ENCODE data around the gene RRAGD. TPM values are rescaled to one million over a fixed set of nuclear protein-coding genes. Genes with fewer than 3 reads are reported as not detected.
A peak's percentile ranks its signal among the peaks of the same experiment; 100 is the strongest.

The RRAGD gene
- total and polyA plus RNA-seq, 5 experiments from 2014 or later = 1.1 to 3.9 (median 2.8) TPM

- peaks cover 41 to 78% (median 69%) of the 10 kb centered on the region in 4 donors for H3K4me1 Mint-ChIP-seq
- ATAC-seq (peak in 1 of 2 donors; percentile 28), DNase-seq (peak in 2 of 10 donors; percentile 34 to 37)
- H3K36me3 Mint-ChIP-seq = no peaks in the 10 kb centered on the region
- H3K27ac Mint-ChIP-seq = peak overlapping the region; percentile 95 to 99 (median 97)
- POLR2A ChIA-PET = interaction anchor here (0.6 to 5.9 kb wide), 8 partner anchors 8 to 474 kb away, joined by 3 to 50 read pairs (median 4); partner anchors contain the start of genes PNRC1 and RNGTT
- peak overlapping the region; percentile 89 to 99 (median 96) for H3K4me3 Mint-ChIP-seq
- no peaks in the 10 kb centered on the region for H3K27me3 Mint-ChIP-seq
- H3K9me3 Mint-ChIP-seq = no peaks in the 10 kb centered on the region
Measured at GRCh38 chr6:89350281-89350966, 61.6 kb downstream of the RRAGD start.

- H3K9me3 Mint-ChIP-seq = no peaks in the 10 kb centered on the region
- H3K27ac Mint-ChIP-seq = peak overlapping the region in 8 of 10 donors; percentile 16 to 99 (median 96)
- DNase-seq (no peak), ATAC-seq (no peak)
- H3K27me3 Mint-ChIP-seq = no peaks in the 10 kb centered on the region
- peaks cover 46 to 76% (median 68%) of the 10 kb centered on the region in 4 donors for H3K4me1 Mint-ChIP-seq
- POLR2A ChIA-PET = interaction anchor here (5.9 kb wide), 1 partner anchor 268 kb away, joined by 50 read pairs; the partner anchor contains the start of gene PNRC1
- H3K36me3 Mint-ChIP-seq = no peaks in the 10 kb centered on the region
- H3K4me3 Mint-ChIP-seq = peak overlapping the region in 1 of 10 donors; percentile 6
Measured at GRCh38 chr6:89348372-89348771, 63.7 kb downstream of the RRAGD start.

- Mint-ChIP-seq H3K36me3 (no peaks in the 10 kb centered on the region), H3K9me3 (no peaks in the 10 kb centered on the region), H3K4me1 (peaks cover 45 to 74% (median 66%) of the 10 kb centered on the region in 4 donors), H3K27ac (peak overlapping the region; percentile 16 to 98 (median 71)), H3K4me3 (no peak overlapping the region), H3K27me3 (no peaks in the 10 kb centered on the region)
- no peak for DNase-seq
- ATAC-seq = no peak
- POLR2A ChIA-PET = interaction anchor here (1.0 kb wide), 2 partner anchors 8 to 385 kb away, joined by 3 read pairs; partner anchors contain the start of gene RNGTT
Measured at GRCh38 chr6:89347825-89348224, 64.2 kb downstream of the RRAGD start.

GRCh38 chr6:89346433-89346832 is 65.6 kb downstream of the RRAGD start:
- Mint-ChIP-seq H3K4me1 (peaks cover 42 to 68% (median 59%) of the 10 kb centered on the region in 4 donors), H3K27ac (peak overlapping the region in 6 of 10 donors; percentile 17 to 81 (median 53)), H3K4me3 (no peak overlapping the region), H3K27me3 (no peaks in the 10 kb centered on the region), H3K9me3 (no peaks in the 10 kb centered on the region), H3K36me3 (peaks cover 0 to 9% (median 8%) of the 10 kb centered on the region in 3 donors)
- DNase-seq (no peak), ATAC-seq (no peak)
- POLR2A ChIA-PET = interaction anchor here (0.5 kb wide), 1 partner anchor 253 kb away, joined by 5 read pairs; no protein-coding TSS in a partner anchor

GRCh38 chr6:89339565-89339964 is 72.5 kb downstream of the RRAGD start:
- ATAC-seq (no peak), DNase-seq (no peak)
- Mint-ChIP-seq H3K36me3 (peaks cover 0 to 61% (median 40%) of the 10 kb centered on the region in 3 donors), H3K27ac (peak overlapping the region in 2 of 10 donors; percentile 49 to 67), H3K9me3 (no peaks in the 10 kb centered on the region), H3K4me1 (peaks cover 10 to 13% (median 11%) of the 10 kb centered on the region in 4 donors), H3K4me3 (no peak overlapping the region), H3K27me3 (no peaks in the 10 kb centered on the region)
- POLR2A ChIA-PET = interaction anchor here (0.7 kb wide), 1 partner anchor 124 kb away, joined by 3 read pairs; no protein-coding TSS in a partner anchor

- POLR2A ChIA-PET = no interaction called here
- Mint-ChIP-seq H3K27me3 (no peaks in the 10 kb centered on the region), H3K4me3 (no peak overlapping the region), H3K4me1 (peaks cover 0 to 4% (median 3%) of the 10 kb centered on the region in 4 donors), H3K9me3 (no peaks in the 10 kb centered on the region), H3K27ac (no peak overlapping the region), H3K36me3 (peaks cover 4 to 67% (median 38%) of the 10 kb centered on the region in 3 donors)
- DNase-seq (no peak), ATAC-seq (no peak)
Measured at GRCh38 chr6:89335164-89335563, 76.9 kb downstream of the RRAGD start.

GRCh38 chr6:89330910-89331309 is 81.2 kb downstream of the RRAGD start:
- DNase-seq (no peak), ATAC-seq (no peak)
- H3K27me3 Mint-ChIP-seq = no peaks in the 10 kb centered on the region
- H3K4me1 Mint-ChIP-seq = peaks cover 0 to 4% (median 0%) of the 10 kb centered on the region in 4 donors
- no peak overlapping the region for H3K27ac Mint-ChIP-seq
- H3K4me3 Mint-ChIP-seq = no peak overlapping the region
- no peaks in the 10 kb centered on the region for H3K9me3 Mint-ChIP-seq
- H3K36me3 Mint-ChIP-seq = peaks cover 9 to 68% (median 38%) of the 10 kb centered on the region in 3 donors
- POLR2A ChIA-PET = no interaction called here

- no peak for ATAC-seq
- POLR2A ChIA-PET = no interaction called here
- no peaks in the 10 kb centered on the region for H3K9me3 Mint-ChIP-seq
- H3K4me3 Mint-ChIP-seq = no peak overlapping the region
- H3K27me3 Mint-ChIP-seq = no peaks in the 10 kb centered on the region
- H3K27ac Mint-ChIP-seq = no peak overlapping the region
- H3K36me3 Mint-ChIP-seq = peaks cover 9 to 60% (median 32%) of the 10 kb centered on the region in 3 donors
- H3K4me1 Mint-ChIP-seq = peaks cover 0 to 4% (median under 1%) of the 10 kb centered on the region in 4 donors
- DNase-seq = no peak
Measured at GRCh38 chr6:89328976-89329375, 83.1 kb downstream of the RRAGD start.

GRCh38 chr6:89324304-89324703 is 87.8 kb downstream of the RRAGD start:
- peak overlapping the region in 1 of 10 donors; percentile 35 for H3K27ac Mint-ChIP-seq
- POLR2A ChIA-PET = no interaction called here
- peaks cover 0 to 23% (median 3%) of the 10 kb centered on the region in 4 donors for H3K4me1 Mint-ChIP-seq
- DNase-seq = no peak
- no peak for ATAC-seq
- no peaks in the 10 kb centered on the region for H3K27me3 Mint-ChIP-seq
- H3K9me3 Mint-ChIP-seq = peaks cover 0 to 11% (median 0%) of the 10 kb centered on the region in 9 donors
- no peak overlapping the region for H3K4me3 Mint-ChIP-seq
- H3K36me3 Mint-ChIP-seq = peaks cover 4 to 38% (median 24%) of the 10 kb centered on the region in 3 donors

- Mint-ChIP-seq H3K4me3 (no peak overlapping the region), H3K27me3 (no peaks in the 10 kb centered on the region), H3K27ac (peak overlapping the region in 1 of 10 donors; percentile 30), H3K36me3 (peaks cover 4 to 31% (median 17%) of the 10 kb centered on the region in 3 donors), H3K4me1 (peaks cover 0 to 25% (median 3%) of the 10 kb centered on the region in 4 donors), H3K9me3 (peaks cover 0 to 11% (median 0%) of the 10 kb centered on the region in 9 donors)
- no peak for DNase-seq
- POLR2A ChIA-PET = no interaction called here
- ATAC-seq = no peak
Measured at GRCh38 chr6:89323511-89323971, 88.5 kb downstream of the RRAGD start.

GRCh38 chr6:89321131-89321970 is 90.7 kb downstream of the RRAGD start:
- Mint-ChIP-seq H3K36me3 (peaks cover 0 to 17% (median 17%) of the 10 kb centered on the region in 3 donors), H3K27ac (peak overlapping the region in 1 of 10 donors; percentile 58), H3K4me1 (peaks cover 0 to 31% (median 4%) of the 10 kb centered on the region in 4 donors), H3K27me3 (no peaks in the 10 kb centered on the region), H3K4me3 (no peak overlapping the region), H3K9me3 (peaks cover 0 to 11% (median 0%) of the 10 kb centered on the region in 9 donors)
- POLR2A ChIA-PET = no interaction called here
- DNase-seq = no peak
- ATAC-seq = no peak

GRCh38 chr6:89320012-89320559 is 92.0 kb downstream of the RRAGD start:
- H3K27ac Mint-ChIP-seq = no peak overlapping the region

More at GRCh38 chr6:89320012-89320559, 92.0 kb downstream of the RRAGD start:
- Mint-ChIP-seq H3K4me3 (no peak overlapping the region), H3K9me3 (peaks cover 0 to 11% (median 0%) of the 10 kb centered on the region in 9 donors), H3K36me3 (peaks cover 0 to 22% (median 18%) of the 10 kb centered on the region in 3 donors), H3K27me3 (no peaks in the 10 kb centered on the region), H3K4me1 (peaks cover 0 to 31% (median 3%) of the 10 kb centered on the region in 4 donors)
- POLR2A ChIA-PET = interaction anchor here (0.6 kb wide), 1 partner anchor 1620 kb away, joined by 3 read pairs; no protein-coding TSS in a partner anchor
- DNase-seq = no peak
- no peak for ATAC-seq
